Stimulated activated CD4-positive, alpha-beta T cell treated with anti-CD3 and anti-CD28 coated beads, Interleukin-4, amount 100 ng/mL, for 48 hours (primary cell): ENCODE measurements around the gene AGO3.
A peak's percentile ranks its signal among the peaks of the same experiment; 100 is the strongest.

Source experiments
- DNase-seq, 2 donors: peaks; one replicate each; pipeline ENCODE4 v3.0.0-alpha.2; 2020; ENCODE audit warnings: low read depth in 2 of 2

AGO3 gene

GRCh38 chr1:36096500-36097432 lies 165.9 kb downstream of the AGO3 start:
- DNase-seq, result no peak

GRCh38 chr1:36097693-36098585 lies 167.0 kb downstream of the AGO3 start:
- no peak for DNase-seq

- no peak for DNase-seq
Observed at GRCh38 chr1:36098650-36099365, 167.9 kb downstream of the AGO3 start.

GRCh38 chr1:36099681-36100341 lies 168.9 kb downstream of the AGO3 start:
- DNase-seq, result peak; percentile 72 to 77

GRCh38 chr1:36100376-36100775 lies 169.5 kb downstream of the AGO3 start:
- DNase-seq, result no peak

GRCh38 chr1:36101546-36101945 lies 170.6 kb downstream of the AGO3 start:
- no peak for DNase-seq

- DNase-seq, result no peak
Observed at GRCh38 chr1:36106269-36106668, 175.4 kb downstream of the AGO3 start.

- no peak for DNase-seq
Observed at GRCh38 chr1:36107394-36107793, 176.5 kb downstream of the AGO3 start.

- DNase-seq, result no peak
Observed at GRCh38 chr1:36108314-36108713, 177.4 kb downstream of the AGO3 start.

- DNase-seq, result no peak
Observed at GRCh38 chr1:36109041-36109679, 178.3 kb downstream of the AGO3 start.

- no peak for DNase-seq
Observed at GRCh38 chr1:36111151-36111550, 180.2 kb downstream of the AGO3 start.

GRCh38 chr1:36112823-36113222 lies 181.9 kb downstream of the AGO3 start:
- DNase-seq, result no peak

- no peak for DNase-seq
Observed at GRCh38 chr1:36114371-36114770, 183.5 kb downstream of the AGO3 start.

GRCh38 chr1:36115200-36115669 lies 184.3 kb downstream of the AGO3 start:
- no peak for DNase-seq

- no peak for DNase-seq
Observed at GRCh38 chr1:36115931-36116330, 185.0 kb downstream of the AGO3 start.

- no peak for DNase-seq
Observed at GRCh38 chr1:36116901-36117300, 186.0 kb downstream of the AGO3 start.

GRCh38 chr1:36118447-36119204 lies 187.7 kb downstream of the AGO3 start:
- no peak for DNase-seq

GRCh38 chr1:36119456-36119855 lies 188.6 kb downstream of the AGO3 start:
- no peak for DNase-seq
